Glomerular visceral epithelial cell (primary cell): ENCODE measurements around the gene KLHDC8A.

Experiments used
- DNase-seq: peaks from one replicate; pipeline ENCODE4 v3.0.0-alpha.2; 2016; ENCODE audit errors: extremely low spot score

KLHDC8A gene

GRCh38 chr1:205296154-205296553, 60.6 kb downstream of the KLHDC8A start:
- no peak for DNase-seq

GRCh38 chr1:205294934-205295333, 61.8 kb downstream of the KLHDC8A start:
- peak; percentile 38 for DNase-seq

- peak; percentile 91 for DNase-seq
Observed at GRCh38 chr1:205294175-205294917, 62.4 kb downstream of the KLHDC8A start.

- no peak for DNase-seq
Observed at GRCh38 chr1:205293350-205294074, 63.2 kb downstream of the KLHDC8A start.

- DNase-seq, result no peak
Observed at GRCh38 chr1:205291596-205291995, 65.1 kb downstream of the KLHDC8A start.

- peak; percentile 71 for DNase-seq
Observed at GRCh38 chr1:205287767-205288559, 68.8 kb downstream of the KLHDC8A start.

- DNase-seq, result no peak
Observed at GRCh38 chr1:205287076-205287475, 69.6 kb downstream of the KLHDC8A start.

GRCh38 chr1:205286335-205286950, 70.3 kb downstream of the KLHDC8A start:
- peak; percentile 85 for DNase-seq
